Bronchial epithelial cell (primary cell): ENCODE results near the gene SLC4A2. TPM values are rescaled to one million over a fixed set of nuclear protein-coding genes. Genes with fewer than 3 reads are reported as not detected.

Source experiments
- DNase-seq: peaks from one replicate; pipeline ENCODE4 v3.0.0-alpha.2; 2010; ENCODE audit warnings: low read depth
- FAIRE-seq: peaks from 2 replicates; lab custom pipeline; 2011; peaks lifted over from hg19 to GRCh38; lab: Jason Lieb, UNC
- H3K27me3 ChIP-seq: 2 replicates; pipeline ENCODE4 v1.5.1; 2011; ENCODE audit warnings: low read length; ENCODE audit not compliant: control insufficient read depth, insufficient read depth
- H3K36me3 ChIP-seq: 2 replicates; pipeline ENCODE4 v1.5.1; 2011; ENCODE audit warnings: low read length; ENCODE audit not compliant: control insufficient read depth, insufficient read depth
- H3K4me3 ChIP-seq: 2 replicates; pipeline ENCODE4 v1.5.1; 2011; ENCODE audit warnings: mild to moderate bottlenecking, low read depth, low read length, control low read depth
- CTCF ChIP-seq: IDR thresholded peaks from 2 replicates; pipeline ENCODE4 v1.5.1; 2011; ENCODE audit warnings: mild to moderate bottlenecking, moderate library complexity, low read length, control low read depth, inconsistent platforms; ENCODE audit not compliant: insufficient read depth, severe bottlenecking
- total RNA-seq: library from RNA; depleted of rRNA; stranded (reverse); fragments of >200 nt; gene quantifications from 2 replicates; pipeline ENCODE4 v1.2.1, GENCODE V29; 2014

The SLC4A2 gene
- total RNA-seq, 1 donor from 2014 or later, result 33.2 TPM

- TF ChIP-seq CTCF, result no peak
- peak; percentile 23 for DNase-seq
- no peaks in the 10 kb centered on the region for H3K27me3 ChIP-seq
- H3K4me3 ChIP-seq, result peak overlapping the region; percentile 57
- peaks cover 43% of the 10 kb centered on the region for H3K36me3 ChIP-seq
- no peak for FAIRE-seq
Measured at GRCh38 chr7:151117565-151117964, 58.2 kb downstream of the SLC4A2 start.

GRCh38 chr7:151118108-151119054 is 59.0 kb downstream of the SLC4A2 start:
- no peak overlapping the region for H3K4me3 ChIP-seq
- no peak for TF ChIP-seq CTCF
- DNase-seq (no peak), FAIRE-seq (no peak)
- H3K36me3 ChIP-seq, result peaks cover 43% of the 10 kb centered on the region
- H3K27me3 ChIP-seq, result no peaks in the 10 kb centered on the region

GRCh38 chr7:151119055-151119415 is 59.6 kb downstream of the SLC4A2 start:
- TF ChIP-seq CTCF, result no peak
- Histone ChIP-seq H3K4me3 (no peak overlapping the region), H3K36me3 (peaks cover 46% of the 10 kb centered on the region), H3K27me3 (no peaks in the 10 kb centered on the region)
- DNase-seq, result no peak
- no peak for FAIRE-seq

GRCh38 chr7:151119902-151120301 is 60.5 kb downstream of the SLC4A2 start:
- no peaks in the 10 kb centered on the region for H3K27me3 ChIP-seq
- no peak for FAIRE-seq
- no peak for DNase-seq
- TF ChIP-seq CTCF, result no peak
- no peak overlapping the region for H3K4me3 ChIP-seq
- H3K36me3 ChIP-seq, result peaks cover 54% of the 10 kb centered on the region

- FAIRE-seq (no peak), DNase-seq (no peak)
- no peak for TF ChIP-seq CTCF
- no peaks in the 10 kb centered on the region for H3K27me3 ChIP-seq
- peaks cover 58% of the 10 kb centered on the region for H3K36me3 ChIP-seq
- H3K4me3 ChIP-seq, result no peak overlapping the region
Measured at GRCh38 chr7:151120896-151121295, 61.5 kb downstream of the SLC4A2 start.
